HUES6 (cell line): ENCODE results near the gene DYNLRB2.

Experiments used
- H3K27ac ChIP-seq: 2 replicates; pipeline ENCODE4 v1.7.0; 2013; ENCODE audit warnings: low read depth, mild to moderate bottlenecking, low read length, inconsistent platforms
- H3K27me3 ChIP-seq: 2 replicates; pipeline ENCODE4 v1.6.1; 2013; ENCODE audit warnings: low read length; ENCODE audit not compliant: control insufficient read depth, insufficient read depth
- H3K36me3 ChIP-seq: 2 replicates; pipeline ENCODE4 v1.6.1; 2013; ENCODE audit warnings: low read length; ENCODE audit not compliant: control insufficient read depth, insufficient read depth
- H3K4me1 ChIP-seq: 2 replicates; pipeline ENCODE4 v1.6.1; 2013; ENCODE audit warnings: low read length; ENCODE audit not compliant: control insufficient read depth, insufficient read depth
- H3K4me3 ChIP-seq: 2 replicates; pipeline ENCODE4 v1.5.1; 2013; ENCODE audit warnings: low read depth, low read length
- H3K9ac ChIP-seq: one replicate; pipeline ENCODE4 v1.6.1; 2013; ENCODE audit warnings: mild to moderate bottlenecking, low read length
- H3K9me3 ChIP-seq: 2 replicates; pipeline ENCODE4 v1.6.1; 2013; ENCODE audit warnings: low read depth, low read length; ENCODE audit not compliant: control insufficient read depth, insufficient read depth

The DYNLRB2 gene

GRCh38 chr16:80596507-80597207 lies 55.9 kb downstream of the DYNLRB2 start:
- Histone ChIP-seq H3K36me3 (no peaks in the 10 kb centered on the region), H3K4me1 (no peaks in the 10 kb centered on the region), H3K9me3 (no peaks in the 10 kb centered on the region), H3K27ac (no peak overlapping the region), H3K27me3 (0 out of 2 replicates have a peak, but pooled peaks cover 2% of the 10 kb centered on the region), H3K4me3 (no peak overlapping the region), H3K9ac (no peak overlapping the region)

- Histone ChIP-seq H3K4me1 (no peaks in the 10 kb centered on the region), H3K27ac (no peak overlapping the region), H3K36me3 (no peaks in the 10 kb centered on the region), H3K27me3 (peaks cover 2% of the 10 kb centered on the region; the same call in 1 of the 2 replicates), H3K9ac (no peak overlapping the region), H3K9me3 (no peaks in the 10 kb centered on the region), H3K4me3 (no peak overlapping the region)
Observed at GRCh38 chr16:80599466-80599865, 58.7 kb downstream of the DYNLRB2 start.
